Kidney (tissue), 14 donors: ENCODE results near the gene LACRT. TPM values are rescaled to one million over a fixed set of nuclear protein-coding genes. Genes with fewer than 3 reads are reported as not detected.

Experiments
- DNase-seq, 5 donors: peaks; one replicate each; pipeline ENCODE4 v3.0.0-alpha.2; 2013 to 2020
- FAIRE-seq: peaks from 2 replicates; lab custom pipeline; 2012; peaks lifted over from hg19 to GRCh38; lab: Jason Lieb, UNC
- H3K27ac ChIP-seq, 2 donors: one replicate each; pipeline ENCODE4 v1.7.0; 2013; ENCODE audit warnings: low read depth in 2 of 2, low read length in 2 of 2, inconsistent platforms in 1 of 2
- H3K27me3 ChIP-seq: one replicate; pipeline ENCODE4 v1.7.1; 2013; ENCODE audit warnings: low read length, inconsistent platforms; ENCODE audit not compliant: control insufficient read depth, insufficient read depth
- H3K36me3 ChIP-seq, 3 donors: one replicate each; pipeline versions ENCODE4 v1.7.0 to v1.7.1; 2013; ENCODE audit warnings: low read length in 3 of 3, control low read depth in 1 of 3, inconsistent platforms in 1 of 3; ENCODE audit not compliant: insufficient read depth in 3 of 3, control insufficient read depth in 2 of 3
- H3K4me1 ChIP-seq, 3 donors: one replicate each; pipeline versions ENCODE4 v1.7.0 to v1.7.1; 2013; ENCODE audit warnings: low read length in 3 of 3, inconsistent platforms in 1 of 3, low read depth in 1 of 3; ENCODE audit not compliant: control insufficient read depth in 2 of 3, insufficient read depth in 2 of 3
- H3K4me3 ChIP-seq, 3 donors: one replicate each; pipeline versions ENCODE4 v1.7.0 to v1.8.1; 2013; ENCODE audit warnings: low read length in 3 of 3, control low read depth in 1 of 3, inconsistent platforms in 1 of 3
- H3K9ac ChIP-seq, 3 donors: one replicate each; pipeline versions ENCODE4 v1.7.0 to v1.7.1; 2013; ENCODE audit warnings: low read length in 3 of 3, control low read depth in 1 of 3, inconsistent platforms in 1 of 3
- H3K9me3 ChIP-seq, 3 donors: one replicate each; pipeline versions ENCODE4 v1.7.0 to v1.7.1; 2013; ENCODE audit warnings: low read length in 3 of 3, control low read depth in 1 of 3, inconsistent platforms in 1 of 3; ENCODE audit not compliant: control insufficient read depth in 2 of 3, insufficient read depth in 1 of 3
- CTCF ChIP-seq: IDR thresholded peaks from 3 replicates; pipeline ENCODE4 v1.5.1; 2012; ENCODE audit warnings: mild to moderate bottlenecking, moderate library complexity, borderline replicate concordance; ENCODE audit not compliant: insufficient read depth; ENCODE audit errors: extremely low read depth
- intact Hi-C: fragments of 100-400 bp; cut with DNase I; formaldehyde crosslinking; loops from one replicate; pipeline ENCODE4 v1.11.1; 2022
- polyA plus RNA-seq: library from polyadenylated mRNA; stranded (reverse); fragments of 350-450 nt; fragmentation: Illumina TruSeq; extraction: RNeasy Lipid Tissue Mini Kit (QIAGEN cat#74804); gene quantifications from one replicate; pipeline ENCODE4 v1.2.3, GENCODE V29; 2014; ENCODE audit warnings: low read depth, low replicate concordance; ENCODE audit not compliant: insufficient read depth
- total RNA-seq: library from RNA; stranded (reverse); fragmentation: NEBNext Ultra II Directional; extraction: Animal tissue kit (Norgen Biotek cat#: 25700); gene quantifications from one replicate; pipeline ENCODE4 v1.2.1, GENCODE V29; 2021
- donor health status: control.
- donor health status: control.
- donor health status: control.
- donor health status: control.
- donor health status: control.
- donor health status: DM: yes; HTN: yes; CAD: no.
- donor health status: Normal renal cell carcinoma (clear cell type).

Gene LACRT
- total and polyA plus RNA-seq, 2 donors from 2014 or later = not detected

- Histone ChIP-seq H3K36me3 (no peaks in the 10 kb centered on the region), H3K27ac (no peak overlapping the region), H3K4me3 (no peak overlapping the region), H3K27me3 (no peaks in the 10 kb centered on the region), H3K9me3 (peaks cover 0 to 2% (median 0%) of the 10 kb centered on the region in 3 donors), H3K9ac (no peak overlapping the region), H3K4me1 (no peaks in the 10 kb centered on the region)
- TF ChIP-seq CTCF = no peak
- FAIRE-seq (no peak), DNase-seq (no peak)
- intact Hi-C loops = no loop called here
Measured at GRCh38 chr12:54631988-54632728, 2.5 kb downstream of the LACRT start.

GRCh38 chr12:54631551-54631950 lies 3.1 kb downstream of the LACRT start:
- Histone ChIP-seq H3K4me3 (no peak overlapping the region), H3K9me3 (peaks cover 0 to 2% (median 0%) of the 10 kb centered on the region in 3 donors), H3K36me3 (no peaks in the 10 kb centered on the region), H3K9ac (no peak overlapping the region), H3K4me1 (no peaks in the 10 kb centered on the region), H3K27me3 (no peaks in the 10 kb centered on the region), H3K27ac (no peak overlapping the region)
- intact Hi-C loops = no loop called here
- FAIRE-seq (no peak), DNase-seq (no peak)
- TF ChIP-seq CTCF = no peak

- intact Hi-C loops = no loop called here
- no peak overlapping the region for H3K4me3 ChIP-seq
- no peaks in the 10 kb centered on the region for H3K27me3 ChIP-seq
- FAIRE-seq = no peak
- H3K9me3 ChIP-seq = peaks cover 0 to 2% (median 0%) of the 10 kb centered on the region in 3 donors
- H3K27ac ChIP-seq = no peak overlapping the region
- TF ChIP-seq CTCF = no peak
- H3K4me1 ChIP-seq = no peaks in the 10 kb centered on the region
- H3K9ac ChIP-seq = no peak overlapping the region
- DNase-seq = no peak
- no peaks in the 10 kb centered on the region for H3K36me3 ChIP-seq
Measured at GRCh38 chr12:54629925-54630324, 4.8 kb downstream of the LACRT start.
